K562 (cell line): Measurements from ENCODE around the gene GSX2. TPM values are rescaled to one million over a fixed set of nuclear protein-coding genes. Genes with fewer than 3 reads are reported as not detected.

Experiments used
- ATAC-seq: fragments of 200-7000 bp; cut with Tn5 transposase; 3 replicates; pipeline ENCODE4 v1.9.1; 2020; ENCODE audit warnings: moderate library complexity
- BruUV-seq: library from RNA; stranded (reverse); fragments of 400-500 nt; replicated peaks from 2 replicates; lab custom pipeline; 2021; lab: Mats Ljungman, UMichigan
- CTCF ChIA-PET: fragments of 300-600 bp; formaldehyde crosslinking; extraction: SDS; loops from one replicate; lab custom pipeline; 2021; ENCODE audit warnings: low intra/inter-chr PET ratio; lab: Yijun Ruan, JAX
- POLR2A ChIA-PET: fragments of 300-600, 350-650 bp; sonication (Branson Sonifier 250); formaldehyde crosslinking; extraction: SDS; loops from one replicate; lab custom pipeline; 2021; ENCODE audit warnings: antibody characterized with exemption, inconsistent platforms; lab: Yijun Ruan, JAX
- DNase-seq, 4 experiments: peaks; one replicate each; pipeline versions ENCODE4 v3.0.0 to v3.0.0-alpha.2; 2011 to 2018; ENCODE audit warnings: low spot score in 3 of 4, mixed read lengths in 3 of 4; ENCODE audit errors: extremely low read depth in 1 of 4
- FAIRE-seq: peaks from 2 replicates; lab custom pipeline; 2011; peaks lifted over from hg19 to GRCh38; lab: Jason Lieb, UNC
- H2AFZ ChIP-seq: 2 replicates; pipeline ENCODE4 v1.6.0; 2011; ENCODE audit warnings: low read depth, low read length, control low read depth, inconsistent platforms
- H3K27ac ChIP-seq: fragments of 200-600 bp; 3 replicates; pipeline ENCODE4 v1.8.0; 2011; ENCODE audit warnings: low read depth, mild to moderate bottlenecking, control low read depth, inconsistent platforms, low read length, moderate library complexity, mixed read lengths; ENCODE audit errors: extremely low read depth
- H3K27me3 ChIP-seq, 2 experiments: fragments of 300-600 bp in 1 of 2; 2 replicates in 1 of 2; 3 replicates in 1 of 2; pipeline versions ENCODE4 v1.6.0 to v1.8.0; 2011; ENCODE audit warnings: inconsistent platforms in 2 of 2, low read length in 2 of 2, mild to moderate bottlenecking in 1 of 2, mixed read lengths in 1 of 2, moderate library complexity in 1 of 2; ENCODE audit not compliant: control insufficient read depth in 2 of 2, insufficient read depth in 2 of 2
- H3K36me3 ChIP-seq: fragments of 300-600 bp; 3 replicates; pipeline ENCODE4 v1.8.0; 2011; ENCODE audit warnings: mild to moderate bottlenecking, low read length, inconsistent platforms; ENCODE audit not compliant: control insufficient read depth, insufficient read depth
- H3K4me1 ChIP-seq, 2 experiments: fragments of 200-600 bp in 1 of 2; replicated peaks in 1 of 2; 2 replicates in 1 of 2; 3 replicates in 1 of 2; pipeline versions ENCODE4 v1.5.1 to v1.8.0; 2011; ENCODE audit warnings: inconsistent platforms in 2 of 2, low read length in 2 of 2, mild to moderate bottlenecking in 1 of 2, mixed read lengths in 1 of 2, moderate library complexity in 1 of 2; ENCODE audit not compliant: control insufficient read depth in 2 of 2, insufficient read depth in 2 of 2
- H3K4me2 ChIP-seq: 2 replicates; pipeline ENCODE4 v1.6.1; 2011; ENCODE audit warnings: low read length, control low read depth, inconsistent platforms, mixed read lengths; ENCODE audit not compliant: insufficient read depth
- H3K4me3 ChIP-seq: fragments of 200-600 bp; sonication (generic), shearing (Covaris generic); 2 replicates; pipeline ENCODE4 v1.5.1; 2016; ENCODE audit warnings: control low read depth, inconsistent platforms
- H3K79me2 ChIP-seq: fragments of 200-600 bp; 3 replicates; pipeline ENCODE4 v1.8.0; 2011; ENCODE audit warnings: low read length, inconsistent platforms; ENCODE audit not compliant: control insufficient read depth, insufficient read depth
- H3K9ac ChIP-seq, 2 experiments: 2 replicates each; pipeline versions ENCODE4 v1.6.0 to v1.6.1; 2011; ENCODE audit warnings: low read depth in 2 of 2, low read length in 2 of 2, control low read depth in 1 of 2, inconsistent platforms in 1 of 2, mild to moderate bottlenecking in 1 of 2, mixed read lengths in 1 of 2; ENCODE audit not compliant: insufficient read depth in 1 of 2
- H3K9me1 ChIP-seq: one replicate; pipeline ENCODE4 v1.6.0; 2011; ENCODE audit warnings: inconsistent platforms, mild to moderate bottlenecking, low read length, moderate library complexity; ENCODE audit not compliant: control insufficient read depth, insufficient read depth
- H3K9me3 ChIP-seq: replicated peaks from 2 replicates; pipeline ENCODE4 v1.5.1; 2011; ENCODE audit warnings: low read depth, low read length, inconsistent platforms; ENCODE audit not compliant: control insufficient read depth, insufficient read depth
- H4K20me1 ChIP-seq: replicated peaks from 2 replicates; pipeline ENCODE4 v1.6.1; 2011; ENCODE audit warnings: low read length, inconsistent platforms, mixed read lengths; ENCODE audit not compliant: control insufficient read depth, insufficient read depth
- CBX2 ChIP-seq: fragments of 200-600 bp; sonication (generic); IDR thresholded peaks from one replicate; pipeline ENCODE4 v1.6.1; 2012; ENCODE audit warnings: mild to moderate bottlenecking, low read length, inconsistent platforms; ENCODE audit not compliant: insufficient read depth, poor library complexity, severe bottlenecking
- FOSL1 ChIP-seq: fragments of 200-800 bp; sonication (Bioruptor generic); conservative IDR thresholded peaks from 2 replicates; pipeline ENCODE4 v1.6.1; 2016; ENCODE audit warnings: missing genetic modification characterization, missing compliant biosample characterization
- FUS ChIP-seq: fragments of 200-400 bp; formaldehyde crosslinking; optimal IDR thresholded peaks from 2 replicates; pipeline ENCODE3; 2017; ENCODE audit warnings: low read depth, low read length
- KLF16 ChIP-seq: IDR thresholded peaks from 2 replicates; pipeline ENCODE4 v1.6.1; 2016; ENCODE audit warnings: antibody characterized with exemption
- MEIS2 ChIP-seq: fragments of 450-650 bp; IDR thresholded peaks from 2 replicates; pipeline ENCODE4 v1.6.1; 2014; ENCODE audit warnings: mild to moderate bottlenecking; ENCODE audit not compliant: partially characterized antibody
- MITF ChIP-seq: IDR thresholded peaks from 2 replicates; pipeline ENCODE4 v1.6.1; 2014; ENCODE audit warnings: antibody characterized with exemption
- PHB ChIP-seq: fragments of 250-450 bp; sonication (Bioruptor Pico); IDR thresholded peaks from 2 replicates; pipeline ENCODE4 v1.5.0; 2021
- PTBP1 ChIP-seq: fragments of 200-400 bp; formaldehyde crosslinking; IDR thresholded peaks from 2 replicates; pipeline ENCODE4 v1.6.1; 2017; ENCODE audit warnings: low read depth, low read length
- SMARCA4 ChIP-seq: fragments of 450-650 bp; IDR thresholded peaks from 2 replicates; pipeline ENCODE4 v1.6.1; 2016
- SNAPC5 ChIP-seq: fragments of 250-450 bp; sonication (Bioruptor Pico); IDR thresholded peaks from 2 replicates; pipeline ENCODE4 v1.8.0; 2021; ENCODE audit warnings: moderate library complexity, mild to moderate bottlenecking, inconsistent platforms
- SRSF9 ChIP-seq: fragments of 200-400 bp; formaldehyde crosslinking; IDR thresholded peaks from 2 replicates; pipeline ENCODE4 v1.6.1; 2017; ENCODE audit warnings: low read depth, low read length, borderline replicate concordance
- ZNF232 ChIP-seq: sonication (generic); formaldehyde crosslinking; IDR thresholded peaks from 2 replicates; pipeline ENCODE4 v1.8.0; 2022; ENCODE audit warnings: mild to moderate bottlenecking, missing genetic modification reagents
- WGBS: fragments of 100-300 bp; shearing (Covaris generic); methylation state at CpG from one replicate; pipeline ENCODE4 v1.1.6; 2016; ENCODE audit warnings: low coverage, mixed read lengths; ENCODE audit not compliant: insufficient coverage; ENCODE audit errors: missing lambda C conversion rate; 5-methylcytosine and 5-hydroxymethylcytosine counted together
- in situ Hi-C: fragments of 300-500 bp; cut with MboI; formaldehyde crosslinking; loops from 4 replicates; pipeline ENCODE4 v1.15.0; 2018; ENCODE audit warnings: inconsistent platforms, mixed read lengths
- intact Hi-C: fragments of 100-400 bp; cut with micrococcal nuclease; formaldehyde crosslinking; loops from 2 replicates; pipeline ENCODE4 v1.14.2; 2022
- polyA plus RNA-seq, 8 experiments: library from polyadenylated mRNA; depleted of rRNA in 4 of 8; stranded (reverse) in 5 of 8; unstranded in 3 of 8; fragments of >200 nt; fragmentation: Nextera tagmentation in 2 of 8; fragmentation: Illumina TruSeq in 1 of 8; extraction: Ambion mirVana in 2 of 8; extraction: Trizol in 1 of 8; gene quantifications; 2 replicates each; pipeline versions ENCODE4 v1.2.1 to v1.2.3, GENCODE V29; 2011 to 2014; ENCODE audit warnings: inconsistent platforms in 1 of 8, missing spikeins in 1 of 8
- total RNA-seq, 7 experiments: library from RNA; depleted of rRNA in 6 of 7; stranded (reverse); fragments of >200 nt in 6 of 7; fragmentation: Illumina TruSeq in 2 of 7; extraction: Trizol in 2 of 7; gene quantifications; 2 replicates each; pipeline versions ENCODE4 v1.2.1 to v1.2.3, GENCODE V29; 2011 to 2021; ENCODE audit warnings: low replicate concordance in 1 of 7
- TF ChIP-seq, protein P1 (sequence below): sonication (generic); formaldehyde crosslinking; IDR thresholded peaks from 2 replicates; pipeline ENCODE4 v1.8.0; 2022; ENCODE audit warnings: mild to moderate bottlenecking, missing genetic modification reagents
- TF ChIP-seq, protein P2 (sequence below): sonication (generic); formaldehyde crosslinking; IDR thresholded peaks from 2 replicates; pipeline ENCODE4 v1.8.1; 2023; ENCODE audit warnings: mild to moderate bottlenecking, missing genetic modification reagents

The GSX2 gene
- total and polyA plus RNA-seq, 9 of the 15 experiments (the other 6 are each of a cell fraction or from before 2014, with no cell fraction given) = not detected

- TF ChIP-seq, protein P1, sequence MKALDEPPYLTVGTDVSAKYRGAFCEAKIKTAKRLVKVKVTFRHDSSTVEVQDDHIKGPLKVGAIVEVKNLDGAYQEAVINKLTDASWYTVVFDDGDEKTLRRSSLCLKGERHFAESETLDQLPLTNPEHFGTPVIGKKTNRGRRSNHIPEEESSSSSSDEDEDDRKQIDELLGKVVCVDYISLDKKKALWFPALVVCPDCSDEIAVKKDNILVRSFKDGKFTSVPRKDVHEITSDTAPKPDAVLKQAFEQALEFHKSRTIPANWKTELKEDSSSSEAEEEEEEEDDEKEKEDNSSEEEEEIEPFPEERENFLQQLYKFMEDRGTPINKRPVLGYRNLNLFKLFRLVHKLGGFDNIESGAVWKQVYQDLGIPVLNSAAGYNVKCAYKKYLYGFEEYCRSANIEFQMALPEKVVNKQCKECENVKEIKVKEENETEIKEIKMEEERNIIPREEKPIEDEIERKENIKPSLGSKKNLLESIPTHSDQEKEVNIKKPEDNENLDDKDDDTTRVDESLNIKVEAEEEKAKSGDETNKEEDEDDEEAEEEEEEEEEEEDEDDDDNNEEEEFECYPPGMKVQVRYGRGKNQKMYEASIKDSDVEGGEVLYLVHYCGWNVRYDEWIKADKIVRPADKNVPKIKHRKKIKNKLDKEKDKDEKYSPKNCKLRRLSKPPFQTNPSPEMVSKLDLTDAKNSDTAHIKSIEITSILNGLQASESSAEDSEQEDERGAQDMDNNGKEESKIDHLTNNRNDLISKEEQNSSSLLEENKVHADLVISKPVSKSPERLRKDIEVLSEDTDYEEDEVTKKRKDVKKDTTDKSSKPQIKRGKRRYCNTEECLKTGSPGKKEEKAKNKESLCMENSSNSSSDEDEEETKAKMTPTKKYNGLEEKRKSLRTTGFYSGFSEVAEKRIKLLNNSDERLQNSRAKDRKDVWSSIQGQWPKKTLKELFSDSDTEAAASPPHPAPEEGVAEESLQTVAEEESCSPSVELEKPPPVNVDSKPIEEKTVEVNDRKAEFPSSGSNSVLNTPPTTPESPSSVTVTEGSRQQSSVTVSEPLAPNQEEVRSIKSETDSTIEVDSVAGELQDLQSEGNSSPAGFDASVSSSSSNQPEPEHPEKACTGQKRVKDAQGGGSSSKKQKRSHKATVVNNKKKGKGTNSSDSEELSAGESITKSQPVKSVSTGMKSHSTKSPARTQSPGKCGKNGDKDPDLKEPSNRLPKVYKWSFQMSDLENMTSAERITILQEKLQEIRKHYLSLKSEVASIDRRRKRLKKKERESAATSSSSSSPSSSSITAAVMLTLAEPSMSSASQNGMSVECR (CRISPR knock-in tag) = no peak
- no peak for TF ChIP-seq PTBP1
These were observed 39.8 kb upstream of the GSX2 start (continued) for GRCh38 chr4:54060116-54060515.

DNA sequence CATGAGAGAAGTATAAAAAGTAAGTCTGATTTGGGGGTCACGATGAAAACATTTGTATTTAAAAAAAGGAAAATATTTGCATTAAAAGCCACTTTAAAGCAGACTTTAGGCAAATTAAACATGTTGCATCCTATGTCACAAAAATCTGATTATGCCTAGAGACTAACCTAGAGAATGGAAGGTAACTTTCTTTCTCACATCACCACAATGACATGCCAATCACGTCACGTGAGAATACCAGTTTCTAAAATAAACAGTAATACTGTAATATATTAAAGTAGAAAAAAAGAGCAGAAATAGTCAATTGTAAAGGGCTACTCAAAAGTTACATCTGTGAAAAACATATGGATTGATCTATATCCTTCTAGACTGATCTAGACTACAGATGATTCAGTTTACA lies 38.9 kb upstream of the GSX2 start:
- in situ Hi-C loops (no loop called here), intact Hi-C loops (no loop called here)
- Histone ChIP-seq H3K9me3 (no peaks in the 10 kb centered on the region), H3K36me3 (no peaks in the 10 kb centered on the region), H3K4me2 (no peak overlapping the region), H3K9me1 (no peaks in the 10 kb centered on the region), H3K27ac (no peak overlapping the region), H3K4me1 (peaks cover 3 to 17% of the 10 kb centered on the region in 2 experiments), H3K9ac (no peak overlapping the region), H2AFZ (no peak overlapping the region), H3K4me3 (no peak overlapping the region), H3K79me2 (peaks cover 78% of the 10 kb centered on the region), H4K20me1 (peaks cover 4% of the 10 kb centered on the region; the same call in 1 of the 2 replicates), H3K27me3 (no peaks in the 10 kb centered on the region)
- no peak for ATAC-seq
- 72% methylated on average over 3 of the region's 3 CpGs for WGBS
- ChIA-PET POLR2A (interaction anchor here (0.6 kb wide), 1 partner anchor 278 kb away, joined by 3 read pairs; no protein-coding TSS in a partner anchor), CTCF (no interaction called here)
- no TSS peak for BruUV-seq
- no peak for DNase-seq
- FAIRE-seq = no peak
- TF ChIP-seq ZNF232 (CRISPR knock-in tag) (no peak), FOSL1 (tag) (no peak), FUS (no peak), SRSF9 (no peak), PHB (CRISPR knock-in tag) (no peak), MITF (no peak), MEIS2 (no peak), SNAPC5 (CRISPR knock-in tag) (no peak), SMARCA4 (no peak), CBX2 (no peak), KLF16 (no peak)
- TF ChIP-seq, protein P2, sequence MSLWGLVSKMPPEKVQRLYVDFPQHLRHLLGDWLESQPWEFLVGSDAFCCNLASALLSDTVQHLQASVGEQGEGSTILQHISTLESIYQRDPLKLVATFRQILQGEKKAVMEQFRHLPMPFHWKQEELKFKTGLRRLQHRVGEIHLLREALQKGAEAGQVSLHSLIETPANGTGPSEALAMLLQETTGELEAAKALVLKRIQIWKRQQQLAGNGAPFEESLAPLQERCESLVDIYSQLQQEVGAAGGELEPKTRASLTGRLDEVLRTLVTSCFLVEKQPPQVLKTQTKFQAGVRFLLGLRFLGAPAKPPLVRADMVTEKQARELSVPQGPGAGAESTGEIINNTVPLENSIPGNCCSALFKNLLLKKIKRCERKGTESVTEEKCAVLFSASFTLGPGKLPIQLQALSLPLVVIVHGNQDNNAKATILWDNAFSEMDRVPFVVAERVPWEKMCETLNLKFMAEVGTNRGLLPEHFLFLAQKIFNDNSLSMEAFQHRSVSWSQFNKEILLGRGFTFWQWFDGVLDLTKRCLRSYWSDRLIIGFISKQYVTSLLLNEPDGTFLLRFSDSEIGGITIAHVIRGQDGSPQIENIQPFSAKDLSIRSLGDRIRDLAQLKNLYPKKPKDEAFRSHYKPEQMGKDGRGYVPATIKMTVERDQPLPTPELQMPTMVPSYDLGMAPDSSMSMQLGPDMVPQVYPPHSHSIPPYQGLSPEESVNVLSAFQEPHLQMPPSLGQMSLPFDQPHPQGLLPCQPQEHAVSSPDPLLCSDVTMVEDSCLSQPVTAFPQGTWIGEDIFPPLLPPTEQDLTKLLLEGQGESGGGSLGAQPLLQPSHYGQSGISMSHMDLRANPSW = no peak
